B cell (primary cell): Measurements from ENCODE around the gene ARMH3.

Source experiments
- CTCF ChIP-seq: fragments of 200-600 bp; IDR thresholded peaks from one replicate; pipeline ENCODE4 v1.8.0; 2022; ENCODE audit warnings: antibody characterized with exemption, mild to moderate bottlenecking
- EZH2 ChIP-seq: IDR thresholded peaks from 2 replicates; pipeline ENCODE4 v1.6.1; 2012; ENCODE audit warnings: borderline replicate concordance, low read depth, mild to moderate bottlenecking, moderate library complexity, low read length; ENCODE audit not compliant: insufficient read depth, poor library complexity, severe bottlenecking

- TF ChIP-seq CTCF (no peak), EZH2 (no peak)
Measured at GRCh38 chr10:102069071-102069470, 13.1 kb upstream of the ARMH3 start.
